Astrocyte of the cerebellum (primary cell): ENCODE data around the gene NIN.

ENCODE experiments used
- DNase-seq: peaks from one replicate; pipeline ENCODE4 v3.0.0-alpha.2; 2011; ENCODE audit warnings: low read depth
- H3K4me3 ChIP-seq: 2 replicates; pipeline ENCODE4 v1.5.1; 2011; ENCODE audit warnings: mild to moderate bottlenecking, low read depth, low read length, moderate library complexity
- in situ Hi-C: cut with HindIII; loops from 2 replicates; pipeline ENCODE4 v1.10.0; 2017; ENCODE audit warnings: low sequenced_read_pairs
- TF ChIP-seq, protein P1 (sequence below): IDR thresholded peaks from 2 replicates; pipeline ENCODE4 v1.5.1; 2012; ENCODE audit warnings: low read length, low read depth, moderate library complexity, mild to moderate bottlenecking; ENCODE audit errors: missing control alignments

Gene NIN

GRCh38 chr14:50812856-50813543, 18.0 kb downstream of the NIN start:
- TF ChIP-seq, protein P1, sequence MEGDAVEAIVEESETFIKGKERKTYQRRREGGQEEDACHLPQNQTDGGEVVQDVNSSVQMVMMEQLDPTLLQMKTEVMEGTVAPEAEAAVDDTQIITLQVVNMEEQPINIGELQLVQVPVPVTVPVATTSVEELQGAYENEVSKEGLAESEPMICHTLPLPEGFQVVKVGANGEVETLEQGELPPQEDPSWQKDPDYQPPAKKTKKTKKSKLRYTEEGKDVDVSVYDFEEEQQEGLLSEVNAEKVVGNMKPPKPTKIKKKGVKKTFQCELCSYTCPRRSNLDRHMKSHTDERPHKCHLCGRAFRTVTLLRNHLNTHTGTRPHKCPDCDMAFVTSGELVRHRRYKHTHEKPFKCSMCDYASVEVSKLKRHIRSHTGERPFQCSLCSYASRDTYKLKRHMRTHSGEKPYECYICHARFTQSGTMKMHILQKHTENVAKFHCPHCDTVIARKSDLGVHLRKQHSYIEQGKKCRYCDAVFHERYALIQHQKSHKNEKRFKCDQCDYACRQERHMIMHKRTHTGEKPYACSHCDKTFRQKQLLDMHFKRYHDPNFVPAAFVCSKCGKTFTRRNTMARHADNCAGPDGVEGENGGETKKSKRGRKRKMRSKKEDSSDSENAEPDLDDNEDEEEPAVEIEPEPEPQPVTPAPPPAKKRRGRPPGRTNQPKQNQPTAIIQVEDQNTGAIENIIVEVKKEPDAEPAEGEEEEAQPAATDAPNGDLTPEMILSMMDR: no peak
- no peak for DNase-seq
- in situ Hi-C loops: no loop called here
- no peak overlapping the region for H3K4me3 ChIP-seq

DNA sequence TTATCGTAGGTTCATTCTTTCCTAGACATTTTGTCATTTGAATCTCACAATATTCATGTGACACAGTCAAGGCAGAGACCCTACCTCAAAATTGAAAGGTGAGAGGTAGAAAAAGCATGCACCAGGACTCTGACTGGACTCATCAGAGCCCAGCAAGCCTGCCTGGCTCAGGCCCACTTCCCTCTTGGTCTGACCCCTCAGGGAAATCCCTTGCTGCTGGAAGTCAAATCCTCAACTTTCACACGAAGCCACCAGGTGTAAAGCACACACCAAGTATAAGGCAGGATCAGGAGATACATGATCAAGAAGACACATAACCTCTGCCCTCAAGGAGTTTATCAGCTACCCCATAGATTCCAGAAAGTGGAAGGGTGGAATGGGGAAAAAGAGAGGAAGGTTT, 18.8 kb downstream of the NIN start:
- in situ Hi-C loops: no loop called here
- TF ChIP-seq, protein P1: no peak
- DNase-seq: no peak
- H3K4me3 ChIP-seq: no peak overlapping the region

- no peak for DNase-seq
- TF ChIP-seq, protein P1: no peak
- in situ Hi-C loops: no loop called here
- no peak overlapping the region for H3K4me3 ChIP-seq
Observed at GRCh38 chr14:50808053-50808452, 22.9 kb downstream of the NIN start.

DNA sequence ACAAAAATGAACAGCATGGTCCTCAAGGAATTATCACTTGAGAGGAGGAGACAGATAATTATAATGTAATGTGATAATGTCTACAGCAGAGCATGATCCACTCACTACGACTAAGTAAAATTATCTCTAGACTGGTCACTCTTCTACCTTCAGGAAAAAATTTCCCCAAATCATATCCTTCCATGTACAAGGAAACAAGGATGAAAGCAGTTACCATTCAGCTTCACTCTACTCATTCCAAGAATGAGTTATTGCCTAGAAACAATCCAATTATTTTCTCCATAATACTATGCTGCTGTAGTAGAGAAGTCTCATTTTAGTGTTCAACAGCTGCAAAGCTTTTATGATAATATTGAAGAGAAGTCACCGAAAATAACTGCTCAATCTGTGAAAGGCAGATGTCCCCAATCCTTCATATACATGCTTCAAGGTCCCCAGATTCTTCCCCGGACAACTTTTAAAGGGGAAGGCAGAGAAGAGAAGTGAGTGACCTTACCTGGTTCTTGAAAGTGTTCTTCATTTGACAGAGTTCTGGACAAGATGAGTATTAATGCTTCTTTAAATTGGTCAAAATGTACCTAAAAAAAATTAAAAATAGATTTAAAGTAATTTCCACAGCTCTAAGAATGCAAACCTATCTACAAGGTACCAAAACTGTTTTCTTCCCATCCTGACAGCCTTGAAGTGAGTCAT, 24.6 kb downstream of the NIN start:
- H3K4me3 ChIP-seq: no peak overlapping the region
- TF ChIP-seq, protein P1: no peak
- DNase-seq: no peak
- in situ Hi-C loops: no loop called here

- in situ Hi-C loops: no loop called here
- DNase-seq: no peak
- TF ChIP-seq, protein P1: no peak
- no peak overlapping the region for H3K4me3 ChIP-seq
Observed at GRCh38 chr14:50805396-50805795, 25.6 kb downstream of the NIN start.

- TF ChIP-seq, protein P1: no peak
- H3K4me3 ChIP-seq: no peak overlapping the region
- DNase-seq: no peak
- in situ Hi-C loops: no loop called here
Observed at GRCh38 chr14:50804181-50804721, 26.7 kb downstream of the NIN start.
